ENCODE results near the gene PKHD1. TPM values are rescaled to one million over a fixed set of nuclear protein-coding genes. Genes with fewer than 3 reads are reported as not detected.

PKHD1 gene
- total and polyA plus RNA-seq, 2 of the 8 experiments (the other 6 are each of a cell fraction or from before 2014, with no cell fraction given) = 0.06 to 0.09 TPM

DNA sequence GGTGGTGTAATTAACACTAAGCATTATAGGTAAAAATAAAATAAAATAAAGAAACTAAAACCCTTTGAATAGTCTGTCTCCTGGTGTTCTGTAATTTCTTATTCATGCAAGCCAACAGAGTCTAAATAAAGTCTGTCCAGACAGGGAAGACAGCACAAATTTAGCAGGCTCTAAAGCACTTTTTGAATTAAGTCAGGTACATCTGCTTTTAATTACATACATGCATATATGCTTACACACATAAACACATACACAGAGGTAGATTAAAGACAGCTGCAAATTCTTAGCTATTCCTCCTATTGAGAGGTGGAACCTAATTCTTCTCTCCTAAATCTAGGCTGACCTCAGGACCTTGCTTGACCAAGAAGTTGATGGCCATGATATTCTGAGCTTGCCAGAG is 262.5 kb downstream of the PKHD1 start:
- Histone ChIP-seq H3K18ac (ENCODE audit: extremely low read depth, low read length) (no peak overlapping the region), H3K56ac (replicated peaks; ENCODE audit: insufficient read length, low read depth, low read length) (no peak overlapping the region), H2AFZ (ENCODE audit: low read length) (no peak overlapping the region), H3K4me3 (ENCODE audit: extremely low read depth in 1 of 4, insufficient read depth in 2 of 4, low read depth in 3 of 4, low read length in 4 of 4) (no peak overlapping the region), H4K20me1 (replicated peaks in 1 of 2; ENCODE audit: control insufficient read depth in 1 of 2, insufficient read depth in 2 of 2, low read length in 2 of 2) (no peaks in the 10 kb centered on the region), H4K8ac (ENCODE audit: extremely low read depth, insufficient read depth, low read length) (no peak overlapping the region), H3K36me3 (ENCODE audit: control insufficient read depth in 2 of 4, insufficient read depth in 4 of 4, low read length in 3 of 4) (no peaks in the 10 kb centered on the region), H4K5ac (ENCODE audit: insufficient read length, low read depth, low read length) (no peak overlapping the region), H3K14ac (ENCODE audit: insufficient read length) (no peak overlapping the region), H2BK15ac (ENCODE audit: low read length) (no peak overlapping the region), H3K9ac (replicated peaks in 1 of 4; ENCODE audit: extremely low read depth in 1 of 4, low read depth in 3 of 4, low read length in 3 of 4) (no peak overlapping the region), H3K9me3 (ENCODE audit: insufficient read depth in 2 of 2, low read depth in 1 of 2, low read length in 1 of 2) (no peaks in the 10 kb centered on the region), H3K23me2 (ENCODE audit: low read depth, low read length) (no peaks in the 10 kb centered on the region), H2AK5ac (ENCODE audit: low read depth, low read length) (no peak overlapping the region), H2BK20ac (ENCODE audit: low read length) (no peak overlapping the region), H3K27ac (ENCODE audit: low read depth, low read length) (no peak overlapping the region), H3K79me2 (ENCODE audit: control insufficient read depth in 1 of 2, insufficient read depth in 2 of 2, low read length in 2 of 2) (no peaks in the 10 kb centered on the region), H2BK120ac (replicated peaks; ENCODE audit: low read depth, low read length) (no peak overlapping the region), H2BK12ac (ENCODE audit: low read depth, low read length) (no peak overlapping the region), H3K4me1 (replicated peaks in 1 of 4; ENCODE audit: control insufficient read depth in 3 of 4, insufficient read depth in 4 of 4, low read length in 3 of 4) (peaks cover 0 to 4% (median 0%) of the 10 kb centered on the region in 4 experiments; a peak in 1 of 7 replicates), H3K23ac (ENCODE audit: insufficient read length) (no peak overlapping the region), H3K27me3 (replicated peaks in 1 of 4; ENCODE audit: control insufficient read depth in 3 of 4, extremely low read depth in 1 of 4, insufficient read depth in 3 of 4, low read length in 3 of 4) (no peaks in the 10 kb centered on the region), H2BK5ac (ENCODE audit: low read depth, low read length) (no peak overlapping the region), H3K79me1 (ENCODE audit: low read depth, low read length) (no peaks in the 10 kb centered on the region), H3K4me2 (ENCODE audit: insufficient read depth in 1 of 2, low read depth in 2 of 2, low read length in 2 of 2) (no peak overlapping the region), H4K91ac (replicated peaks; ENCODE audit: insufficient read length, low read length) (no peak overlapping the region), H3K4ac (replicated peaks; ENCODE audit: insufficient read length, low read depth, low read length) (no peak overlapping the region)
- FAIRE-seq (no peak), DNase-seq (ENCODE audit: low read depth in 1 of 2, low spot score in 2 of 2) (no peak)
- POLR2A ChIA-PET (ENCODE audit: partially characterized antibody) = no interaction called here
- CTCF ChIA-PET (ENCODE audit: partially characterized antibody) = interaction anchor here (1.1 to 2.5 kb wide), 3 partner anchors 71 to 255 kb away, joined by 3 to 8 read pairs (median 4); no protein-coding TSS in a partner anchor
- TF ChIP-seq RAD21 (IDR thresholded peaks at IDR 0.05 in 1 of 2, conservative IDR thresholded peaks at IDR 0.05 in 1 of 2; ENCODE audit: low read depth in 2 of 2, low read length in 2 of 2) = no peak
- TF ChIP-seq, protein P1, sequence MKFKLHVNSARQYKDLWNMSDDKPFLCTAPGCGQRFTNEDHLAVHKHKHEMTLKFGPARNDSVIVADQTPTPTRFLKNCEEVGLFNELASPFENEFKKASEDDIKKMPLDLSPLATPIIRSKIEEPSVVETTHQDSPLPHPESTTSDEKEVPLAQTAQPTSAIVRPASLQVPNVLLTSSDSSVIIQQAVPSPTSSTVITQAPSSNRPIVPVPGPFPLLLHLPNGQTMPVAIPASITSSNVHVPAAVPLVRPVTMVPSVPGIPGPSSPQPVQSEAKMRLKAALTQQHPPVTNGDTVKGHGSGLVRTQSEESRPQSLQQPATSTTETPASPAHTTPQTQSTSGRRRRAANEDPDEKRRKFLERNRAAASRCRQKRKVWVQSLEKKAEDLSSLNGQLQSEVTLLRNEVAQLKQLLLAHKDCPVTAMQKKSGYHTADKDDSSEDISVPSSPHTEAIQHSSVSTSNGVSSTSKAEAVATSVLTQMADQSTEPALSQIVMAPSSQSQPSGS (IDR thresholded peaks at IDR 0.05; ENCODE audit: low read length) = no peak
- no peak for TF ChIP-seq CHD1 (IDR thresholded peaks at IDR 0.05; ENCODE audit: low read depth, low read length)
- TF ChIP-seq, protein P2, sequence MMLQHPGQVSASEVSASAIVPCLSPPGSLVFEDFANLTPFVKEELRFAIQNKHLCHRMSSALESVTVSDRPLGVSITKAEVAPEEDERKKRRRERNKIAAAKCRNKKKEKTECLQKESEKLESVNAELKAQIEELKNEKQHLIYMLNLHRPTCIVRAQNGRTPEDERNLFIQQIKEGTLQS (IDR thresholded peaks at IDR 0.05; ENCODE audit: insufficient read depth, low read depth, low read length) = no peak

Data from H1 (cell line).